Mucosa of stomach (tissue), 1 donor: Measurements from ENCODE around the gene AQP9.

Experiments
- H3K27me3 ChIP-seq: one replicate; pipeline ENCODE4 v1.7.0; 2013; ENCODE audit warnings: mild to moderate bottlenecking, low read length; ENCODE audit not compliant: control insufficient read depth, insufficient read depth
- H3K36me3 ChIP-seq: one replicate; pipeline ENCODE4 v1.7.0; 2013; ENCODE audit warnings: low read length; ENCODE audit not compliant: control insufficient read depth, insufficient read depth
- H3K4me1 ChIP-seq: one replicate; pipeline ENCODE4 v1.7.0; 2013; ENCODE audit warnings: mild to moderate bottlenecking, low read length; ENCODE audit not compliant: control insufficient read depth, insufficient read depth
- H3K4me3 ChIP-seq: one replicate; pipeline ENCODE4 v1.7.0; 2013; ENCODE audit warnings: low read length
- H3K9ac ChIP-seq: one replicate; pipeline ENCODE4 v1.7.0; 2013; ENCODE audit warnings: mild to moderate bottlenecking, low read length, moderate library complexity
- H3K9me3 ChIP-seq: one replicate; pipeline ENCODE4 v1.7.0; 2013; ENCODE audit warnings: mild to moderate bottlenecking, low read length, moderate library complexity; ENCODE audit not compliant: control insufficient read depth
- donor health status: Pancreatic carcinoma.

The AQP9 gene

GRCh38 chr15:58165661-58166060 lies 27.5 kb downstream of the AQP9 start:
- Histone ChIP-seq H3K9me3 (no peaks in the 10 kb centered on the region), H3K4me3 (no peak overlapping the region), H3K27me3 (peaks cover 16% of the 10 kb centered on the region), H3K9ac (no peak overlapping the region), H3K4me1 (no peaks in the 10 kb centered on the region), H3K36me3 (no peaks in the 10 kb centered on the region)

DNA sequence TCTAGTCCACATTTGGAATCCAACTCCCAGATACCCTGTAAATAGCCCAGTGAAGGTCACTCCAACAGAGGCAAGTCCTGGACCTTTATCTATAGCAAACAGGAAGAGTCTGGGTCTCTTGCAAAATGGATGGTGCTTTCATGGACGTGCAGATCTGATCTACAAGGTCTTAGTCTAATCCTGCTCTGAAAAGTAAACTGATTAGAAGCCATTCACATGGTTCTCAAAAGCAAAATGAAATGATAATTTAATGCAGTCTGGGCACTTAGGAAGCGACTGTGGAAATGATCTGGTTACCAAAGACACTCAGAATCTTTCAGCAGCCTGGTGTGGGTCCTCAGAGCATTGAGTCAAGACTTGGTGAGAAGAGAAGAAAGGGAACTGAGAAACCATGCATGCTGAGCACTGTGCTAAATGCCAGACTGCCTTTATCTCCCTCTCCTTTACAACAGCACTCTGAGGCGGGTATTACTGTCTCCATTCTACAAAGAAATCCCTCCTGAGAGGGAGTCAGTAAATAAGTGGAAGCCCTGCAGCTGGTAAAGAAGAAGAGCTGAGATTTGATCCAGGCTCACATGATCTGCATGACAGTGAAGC lies 29.0 kb downstream of the AQP9 start:
- H3K9ac ChIP-seq, result no peak overlapping the region

DNA sequence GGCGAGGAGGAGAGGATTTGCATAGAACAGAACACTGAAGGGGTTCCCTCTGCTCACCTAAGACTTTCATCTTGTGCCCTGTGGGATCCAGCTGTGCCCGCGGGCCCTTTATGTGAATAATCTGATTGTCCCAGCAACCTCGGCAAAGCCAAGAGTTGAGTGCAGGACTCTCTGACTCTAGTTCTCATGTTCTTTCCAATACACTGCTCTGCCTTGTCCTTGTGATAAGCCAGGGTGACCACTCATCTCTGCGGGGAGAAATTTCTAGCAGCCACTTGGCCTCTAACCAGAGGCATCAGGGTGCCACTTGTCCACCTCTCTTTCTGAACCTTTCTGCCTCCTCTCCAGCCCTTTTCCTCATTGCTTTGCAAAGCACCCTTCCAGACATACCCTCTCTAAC lies 31.8 kb downstream of the AQP9 start:
- Histone ChIP-seq H3K36me3 (no peaks in the 10 kb centered on the region), H3K4me1 (no peaks in the 10 kb centered on the region)

More for the DNA sequence above, 29.0 kb downstream of the AQP9 start:
- no peak overlapping the region for H3K4me3 ChIP-seq
- H3K27me3 ChIP-seq, result peaks cover 15% of the 10 kb centered on the region
- no peaks in the 10 kb centered on the region for H3K9me3 ChIP-seq
- no peaks in the 10 kb centered on the region for H3K4me1 ChIP-seq
- H3K36me3 ChIP-seq, result no peaks in the 10 kb centered on the region

DNA sequence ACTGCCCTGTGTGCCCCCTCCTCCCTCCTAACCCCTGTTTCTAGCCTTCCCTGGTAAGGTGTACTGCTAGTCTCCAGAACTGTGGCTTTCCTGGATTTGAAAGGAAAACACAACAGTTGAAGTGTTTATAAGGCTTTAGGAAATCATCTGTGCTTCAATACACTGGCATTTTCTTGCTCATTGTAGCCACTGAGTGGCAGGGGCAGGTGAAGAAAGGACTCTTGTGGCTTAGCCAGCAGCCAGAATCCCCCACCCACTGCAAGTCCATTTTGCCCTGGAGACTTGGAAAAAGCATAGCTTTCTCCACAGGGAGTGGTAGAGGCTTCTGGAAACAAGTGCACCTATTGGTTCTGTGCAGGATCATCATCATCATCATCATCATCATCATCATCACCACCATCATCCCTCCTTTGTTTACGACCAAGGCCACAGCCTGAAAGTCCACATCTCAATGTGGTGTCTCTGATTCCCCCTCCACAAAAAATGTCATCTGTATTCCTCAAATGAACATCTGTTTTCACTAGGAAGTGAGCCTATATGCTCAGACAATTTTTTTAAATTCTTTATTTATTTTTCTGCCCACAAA lies 33.4 kb downstream of the AQP9 start:
- Histone ChIP-seq H3K36me3 (no peaks in the 10 kb centered on the region), H3K9ac (no peak overlapping the region), H3K4me1 (no peaks in the 10 kb centered on the region)

More for the DNA sequence above, 31.8 kb downstream of the AQP9 start:
- no peaks in the 10 kb centered on the region for H3K9me3 ChIP-seq
- peaks cover 28% of the 10 kb centered on the region for H3K27me3 ChIP-seq
- H3K9ac ChIP-seq, result no peak overlapping the region
- H3K4me3 ChIP-seq, result no peak overlapping the region

GRCh38 chr15:58174709-58175108 lies 36.5 kb downstream of the AQP9 start:
- Histone ChIP-seq H3K4me1 (no peaks in the 10 kb centered on the region), H3K4me3 (no peak overlapping the region), H3K27me3 (peaks cover 16% of the 10 kb centered on the region), H3K9ac (no peak overlapping the region), H3K9me3 (no peaks in the 10 kb centered on the region), H3K36me3 (no peaks in the 10 kb centered on the region)

More for the DNA sequence above, 33.4 kb downstream of the AQP9 start:
- peaks cover 26% of the 10 kb centered on the region for H3K27me3 ChIP-seq
- H3K4me3 ChIP-seq, result no peak overlapping the region
- H3K9me3 ChIP-seq, result no peaks in the 10 kb centered on the region

GRCh38 chr15:58175955-58176354 lies 37.8 kb downstream of the AQP9 start:
- no peak overlapping the region for H3K4me3 ChIP-seq
- H3K36me3 ChIP-seq, result no peaks in the 10 kb centered on the region
- H3K9ac ChIP-seq, result no peak overlapping the region
- no peaks in the 10 kb centered on the region for H3K4me1 ChIP-seq
- no peaks in the 10 kb centered on the region for H3K9me3 ChIP-seq
- H3K27me3 ChIP-seq, result peaks cover 18% of the 10 kb centered on the region

GRCh38 chr15:58178668-58179067 lies 40.5 kb downstream of the AQP9 start:
- Histone ChIP-seq H3K27me3 (peaks cover 4% of the 10 kb centered on the region), H3K4me1 (no peaks in the 10 kb centered on the region), H3K4me3 (no peak overlapping the region), H3K36me3 (no peaks in the 10 kb centered on the region), H3K9ac (no peak overlapping the region), H3K9me3 (no peaks in the 10 kb centered on the region)

DNA sequence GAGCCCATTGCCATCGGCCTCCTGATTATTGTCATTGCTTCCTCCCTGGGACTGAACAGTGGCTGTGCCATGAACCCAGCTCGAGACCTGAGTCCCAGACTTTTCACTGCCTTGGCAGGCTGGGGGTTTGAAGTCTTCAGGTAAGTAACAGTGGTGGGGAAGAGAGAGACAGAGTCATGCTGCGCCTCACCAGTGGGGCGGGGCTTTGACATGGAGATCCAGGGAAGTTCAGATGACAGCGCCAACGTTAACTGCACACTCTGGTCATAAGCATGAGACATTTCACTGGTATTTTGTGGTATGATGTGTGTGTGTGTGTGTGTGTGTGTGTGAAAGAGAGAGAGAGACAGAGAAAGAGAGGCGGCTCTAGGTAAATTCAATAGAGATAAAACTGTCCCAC lies 41.0 kb downstream of the AQP9 start:
- Histone ChIP-seq H3K36me3 (no peaks in the 10 kb centered on the region), H3K27me3 (peaks cover 3% of the 10 kb centered on the region), H3K4me1 (no peaks in the 10 kb centered on the region), H3K4me3 (no peak overlapping the region), H3K9me3 (no peaks in the 10 kb centered on the region), H3K9ac (no peak overlapping the region)

DNA sequence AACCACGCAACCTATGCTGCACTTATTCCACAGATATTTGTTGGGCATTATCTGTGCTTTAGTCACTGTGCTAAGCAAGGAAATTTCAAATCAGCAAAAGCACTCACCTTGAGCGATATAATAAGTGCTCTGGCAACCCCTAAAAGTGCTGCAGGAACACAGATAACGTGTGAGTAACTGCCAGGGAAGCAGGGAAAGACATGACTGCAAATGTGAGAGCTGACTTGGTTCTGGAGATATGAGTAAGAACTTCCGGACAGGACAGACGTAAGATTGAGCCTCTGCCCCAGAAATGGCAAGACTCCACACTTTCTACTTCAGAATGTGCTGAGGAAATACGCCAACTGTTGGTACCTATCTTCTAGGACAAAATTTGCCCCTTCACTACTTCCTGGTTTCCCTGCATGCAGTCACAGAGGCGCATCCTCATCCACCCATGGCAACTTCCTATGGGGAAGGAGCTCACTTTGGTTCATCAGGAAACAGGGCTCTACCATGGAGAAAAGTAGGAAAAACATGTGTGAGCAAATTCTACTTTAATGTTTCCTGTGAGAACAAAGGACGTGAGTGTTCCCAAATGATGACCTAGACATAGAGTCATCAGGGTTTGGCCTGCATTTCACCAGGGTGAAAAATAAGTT lies 41.7 kb downstream of the AQP9 start:
- Histone ChIP-seq H3K4me1 (no peaks in the 10 kb centered on the region), H3K4me3 (no peak overlapping the region), H3K36me3 (no peaks in the 10 kb centered on the region), H3K27me3 (peaks cover 3% of the 10 kb centered on the region), H3K9ac (no peak overlapping the region), H3K9me3 (no peaks in the 10 kb centered on the region)

DNA sequence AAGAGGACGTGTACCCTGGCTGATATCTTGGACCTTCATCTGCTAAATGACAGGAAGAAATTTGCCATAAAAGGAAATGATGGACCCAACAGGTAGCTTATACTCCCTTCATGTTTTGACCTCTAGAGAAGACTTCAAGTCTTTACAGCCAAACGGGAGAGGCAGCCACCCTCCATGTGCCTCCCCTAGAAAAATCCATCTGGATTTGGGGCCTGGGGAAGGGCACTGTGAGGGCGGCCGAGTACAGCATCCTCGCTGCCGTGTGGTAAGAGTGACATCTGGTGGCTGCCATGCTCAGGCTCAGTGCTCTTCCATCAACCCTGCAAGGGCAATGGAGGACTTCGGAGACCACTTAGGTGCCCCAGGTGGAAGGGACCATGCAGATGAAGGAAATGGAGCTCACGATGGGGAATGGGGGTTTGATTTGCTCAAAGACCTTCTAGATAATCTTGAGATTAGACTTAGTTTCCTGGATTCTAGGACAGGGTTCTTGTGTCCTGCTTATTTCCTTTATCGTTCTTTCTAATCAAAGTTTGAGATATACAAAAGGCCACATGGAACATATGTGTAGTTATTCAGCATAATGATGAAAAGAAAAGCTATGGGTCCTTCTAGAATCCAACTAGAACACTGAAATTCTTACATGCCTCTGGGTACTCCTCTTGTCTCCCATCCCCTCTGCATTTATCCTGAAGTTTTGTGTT lies 44.4 kb downstream of the AQP9 start:
- H3K4me3 ChIP-seq, result no peak overlapping the region
- no peaks in the 10 kb centered on the region for H3K9me3 ChIP-seq
- H3K36me3 ChIP-seq, result no peaks in the 10 kb centered on the region
- no peaks in the 10 kb centered on the region for H3K4me1 ChIP-seq
- H3K27me3 ChIP-seq, result peaks cover 4% of the 10 kb centered on the region
- no peak overlapping the region for H3K9ac ChIP-seq

DNA sequence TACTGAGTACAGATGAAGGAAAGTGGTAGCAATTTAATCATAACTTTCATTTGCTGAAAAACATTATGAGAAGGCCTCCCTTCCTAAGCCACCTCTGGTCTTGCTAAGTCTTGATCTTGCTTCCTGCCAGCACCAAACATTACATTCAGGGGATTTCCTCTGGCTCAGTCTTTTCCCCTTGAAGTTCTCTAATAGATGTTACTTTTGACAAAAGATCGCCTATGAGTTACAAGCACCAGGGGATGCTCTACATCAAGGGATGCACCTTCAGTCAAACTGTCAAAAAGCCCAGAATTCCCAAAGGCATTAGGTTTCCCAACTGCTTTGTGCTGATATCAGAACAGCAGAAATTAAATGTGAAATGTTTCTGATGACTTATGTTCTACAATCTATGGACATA lies 47.3 kb downstream of the AQP9 start:
- Histone ChIP-seq H3K4me3 (no peak overlapping the region), H3K27me3 (peaks cover 7% of the 10 kb centered on the region), H3K9ac (no peak overlapping the region), H3K9me3 (no peaks in the 10 kb centered on the region), H3K36me3 (no peaks in the 10 kb centered on the region), H3K4me1 (no peaks in the 10 kb centered on the region)

DNA sequence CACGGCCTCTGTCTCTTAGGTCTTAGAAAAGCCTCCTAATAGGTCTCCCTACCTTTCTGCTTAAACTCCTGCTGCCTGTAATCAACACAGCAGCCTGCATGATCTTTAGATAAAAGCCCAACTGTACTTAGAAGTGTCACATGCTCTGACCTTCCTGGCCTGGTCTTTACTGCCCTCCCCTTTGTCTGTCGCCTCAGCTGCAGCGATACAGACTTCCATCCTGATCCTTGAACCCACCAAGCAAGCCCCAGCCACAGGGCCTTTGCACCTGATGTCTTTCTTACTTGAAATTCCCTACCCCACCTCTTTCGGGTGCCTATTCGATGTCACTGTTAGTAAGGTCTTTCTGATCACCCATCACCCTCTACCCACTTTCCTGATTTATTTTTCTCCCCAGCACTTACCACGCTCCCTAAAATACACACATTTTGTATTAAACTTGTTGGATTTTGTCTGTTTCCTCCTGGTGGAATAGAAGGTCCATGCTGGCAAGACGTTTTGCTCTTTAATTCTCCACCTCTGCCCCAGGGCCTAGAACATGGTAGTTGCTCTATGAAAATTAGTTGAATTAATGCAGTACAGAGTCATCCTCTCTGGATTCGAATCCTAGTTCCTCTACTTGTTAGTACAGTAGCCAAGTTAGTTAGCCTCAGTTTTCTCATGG lies 51.1 kb downstream of the AQP9 start:
- H3K27me3 ChIP-seq, result peaks cover 6% of the 10 kb centered on the region
- no peaks in the 10 kb centered on the region for H3K9me3 ChIP-seq
- H3K36me3 ChIP-seq, result no peaks in the 10 kb centered on the region
- no peak overlapping the region for H3K4me3 ChIP-seq
- no peak overlapping the region for H3K9ac ChIP-seq
- H3K4me1 ChIP-seq, result no peaks in the 10 kb centered on the region
